SK-N-SH (cell line): ENCODE data around the gene SPCS3.

Experiments used
- CTCF ChIP-seq: fragments of 200-600 bp; sonication (generic); IDR thresholded peaks from 2 replicates; pipeline ENCODE4 v1.6.1; 2017; ENCODE audit warnings: antibody characterized with exemption, mild to moderate bottlenecking, moderate library complexity
- ELF1 ChIP-seq: IDR thresholded peaks from 2 replicates; pipeline ENCODE4 v1.4.0; 2012
- EZH2phosphoT487 ChIP-seq: fragments of 200-600 bp; sonication (generic); IDR thresholded peaks from 2 replicates; pipeline ENCODE4 v1.6.1; 2017; ENCODE audit warnings: low read depth, mixed run types, mild to moderate bottlenecking, antibody characterized with exemption, moderate library complexity, borderline replicate concordance
- FOXM1 ChIP-seq: IDR thresholded peaks from 2 replicates; pipeline ENCODE4 v1.4.0; 2012; ENCODE audit warnings: low read depth, mild to moderate bottlenecking
- JUND ChIP-seq: IDR thresholded peaks from 2 replicates; pipeline ENCODE4 v1.4.0; 2012
- MEF2A ChIP-seq: IDR thresholded peaks from 2 replicates; pipeline ENCODE4 v1.4.0; 2012; ENCODE audit warnings: low read depth, borderline replicate concordance
- MXI1 ChIP-seq: IDR thresholded peaks from 2 replicates; pipeline ENCODE4 v1.6.1; 2012; ENCODE audit warnings: mild to moderate bottlenecking, low read depth, low read length, improper control_type of control experiment
- RAD21 ChIP-seq: IDR thresholded peaks from 2 replicates; pipeline ENCODE4 v1.6.1; 2012; ENCODE audit warnings: mild to moderate bottlenecking, low read length
- SMC3 ChIP-seq: IDR thresholded peaks from 2 replicates; pipeline ENCODE4 v1.6.1; 2012; ENCODE audit warnings: low read depth, low read length, improper control_type of control experiment
- USF2 ChIP-seq: fragments of 150-350 bp; IDR thresholded peaks from 2 replicates; pipeline ENCODE4 v1.6.1; 2017; ENCODE audit warnings: antibody characterized with exemption, low read length, low read depth, borderline replicate concordance
- YY1 ChIP-seq: IDR thresholded peaks from 2 replicates; pipeline ENCODE4 v1.4.0; 2012; ENCODE audit warnings: low read depth, mild to moderate bottlenecking
- TF ChIP-seq, protein P1 (sequence below): IDR thresholded peaks from 2 replicates; pipeline ENCODE4 v1.4.0; 2012; ENCODE audit warnings: low read depth
- TF ChIP-seq, protein P2 (sequence below): IDR thresholded peaks from 2 replicates; pipeline ENCODE4 v1.4.0; 2012; ENCODE audit warnings: low read depth, borderline replicate concordance
- TF ChIP-seq, protein P3 (sequence below): IDR thresholded peaks from 2 replicates; pipeline ENCODE4 v1.6.1; 2012; ENCODE audit warnings: mild to moderate bottlenecking, low read depth, low read length, moderate library complexity

DNA sequence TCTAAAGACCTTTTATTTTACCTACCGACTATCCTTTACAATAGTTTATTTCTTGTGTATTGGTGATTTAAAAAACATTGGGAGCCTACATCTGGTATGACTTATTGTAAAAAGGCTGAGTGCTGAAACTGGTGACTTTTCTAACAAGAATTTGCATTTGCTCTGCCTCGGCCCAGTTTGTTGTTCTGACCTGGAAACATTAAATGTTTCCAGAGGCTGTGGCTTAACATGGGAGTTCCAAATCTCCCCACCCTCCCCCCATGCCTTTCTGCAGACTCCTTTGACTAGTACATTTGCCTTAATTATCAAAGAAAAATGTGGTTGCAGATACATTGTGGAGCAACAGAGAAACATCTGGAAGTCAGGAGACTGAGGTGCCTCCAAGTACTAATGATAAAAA is 39.8 kb downstream of the SPCS3 start:
- TF ChIP-seq CTCF, result no peak
- no peak for TF ChIP-seq MEF2A
- TF ChIP-seq FOXM1, result no peak
- no peak for TF ChIP-seq USF2
- no peak for TF ChIP-seq RAD21
- no peak for TF ChIP-seq YY1
- TF ChIP-seq MXI1, result no peak
- no peak for TF ChIP-seq EZH2phosphoT487
- TF ChIP-seq, protein P1, sequence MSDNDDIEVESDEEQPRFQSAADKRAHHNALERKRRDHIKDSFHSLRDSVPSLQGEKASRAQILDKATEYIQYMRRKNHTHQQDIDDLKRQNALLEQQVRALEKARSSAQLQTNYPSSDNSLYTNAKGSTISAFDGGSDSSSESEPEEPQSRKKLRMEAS, result no peak
- no peak for TF ChIP-seq ELF1
- TF ChIP-seq, protein P2, sequence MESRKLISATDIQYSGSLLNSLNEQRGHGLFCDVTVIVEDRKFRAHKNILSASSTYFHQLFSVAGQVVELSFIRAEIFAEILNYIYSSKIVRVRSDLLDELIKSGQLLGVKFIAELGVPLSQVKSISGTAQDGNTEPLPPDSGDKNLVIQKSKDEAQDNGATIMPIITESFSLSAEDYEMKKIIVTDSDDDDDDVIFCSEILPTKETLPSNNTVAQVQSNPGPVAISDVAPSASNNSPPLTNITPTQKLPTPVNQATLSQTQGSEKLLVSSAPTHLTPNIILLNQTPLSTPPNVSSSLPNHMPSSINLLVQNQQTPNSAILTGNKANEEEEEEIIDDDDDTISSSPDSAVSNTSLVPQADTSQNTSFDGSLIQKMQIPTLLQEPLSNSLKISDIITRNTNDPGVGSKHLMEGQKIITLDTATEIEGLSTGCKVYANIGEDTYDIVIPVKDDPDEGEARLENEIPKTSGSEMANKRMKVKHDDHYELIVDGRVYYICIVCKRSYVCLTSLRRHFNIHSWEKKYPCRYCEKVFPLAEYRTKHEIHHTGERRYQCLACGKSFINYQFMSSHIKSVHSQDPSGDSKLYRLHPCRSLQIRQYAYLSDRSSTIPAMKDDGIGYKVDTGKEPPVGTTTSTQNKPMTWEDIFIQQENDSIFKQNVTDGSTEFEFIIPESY, result no peak
- TF ChIP-seq, protein P3, sequence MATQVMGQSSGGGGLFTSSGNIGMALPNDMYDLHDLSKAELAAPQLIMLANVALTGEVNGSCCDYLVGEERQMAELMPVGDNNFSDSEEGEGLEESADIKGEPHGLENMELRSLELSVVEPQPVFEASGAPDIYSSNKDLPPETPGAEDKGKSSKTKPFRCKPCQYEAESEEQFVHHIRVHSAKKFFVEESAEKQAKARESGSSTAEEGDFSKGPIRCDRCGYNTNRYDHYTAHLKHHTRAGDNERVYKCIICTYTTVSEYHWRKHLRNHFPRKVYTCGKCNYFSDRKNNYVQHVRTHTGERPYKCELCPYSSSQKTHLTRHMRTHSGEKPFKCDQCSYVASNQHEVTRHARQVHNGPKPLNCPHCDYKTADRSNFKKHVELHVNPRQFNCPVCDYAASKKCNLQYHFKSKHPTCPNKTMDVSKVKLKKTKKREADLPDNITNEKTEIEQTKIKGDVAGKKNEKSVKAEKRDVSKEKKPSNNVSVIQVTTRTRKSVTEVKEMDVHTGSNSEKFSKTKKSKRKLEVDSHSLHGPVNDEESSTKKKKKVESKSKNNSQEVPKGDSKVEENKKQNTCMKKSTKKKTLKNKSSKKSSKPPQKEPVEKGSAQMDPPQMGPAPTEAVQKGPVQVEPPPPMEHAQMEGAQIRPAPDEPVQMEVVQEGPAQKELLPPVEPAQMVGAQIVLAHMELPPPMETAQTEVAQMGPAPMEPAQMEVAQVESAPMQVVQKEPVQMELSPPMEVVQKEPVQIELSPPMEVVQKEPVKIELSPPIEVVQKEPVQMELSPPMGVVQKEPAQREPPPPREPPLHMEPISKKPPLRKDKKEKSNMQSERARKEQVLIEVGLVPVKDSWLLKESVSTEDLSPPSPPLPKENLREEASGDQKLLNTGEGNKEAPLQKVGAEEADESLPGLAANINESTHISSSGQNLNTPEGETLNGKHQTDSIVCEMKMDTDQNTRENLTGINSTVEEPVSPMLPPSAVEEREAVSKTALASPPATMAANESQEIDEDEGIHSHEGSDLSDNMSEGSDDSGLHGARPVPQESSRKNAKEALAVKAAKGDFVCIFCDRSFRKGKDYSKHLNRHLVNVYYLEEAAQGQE, result no peak
- TF ChIP-seq SMC3, result no peak
- no peak for TF ChIP-seq JUND
